ENCODE data around the gene CNNM4.

Gene CNNM4

DNA sequence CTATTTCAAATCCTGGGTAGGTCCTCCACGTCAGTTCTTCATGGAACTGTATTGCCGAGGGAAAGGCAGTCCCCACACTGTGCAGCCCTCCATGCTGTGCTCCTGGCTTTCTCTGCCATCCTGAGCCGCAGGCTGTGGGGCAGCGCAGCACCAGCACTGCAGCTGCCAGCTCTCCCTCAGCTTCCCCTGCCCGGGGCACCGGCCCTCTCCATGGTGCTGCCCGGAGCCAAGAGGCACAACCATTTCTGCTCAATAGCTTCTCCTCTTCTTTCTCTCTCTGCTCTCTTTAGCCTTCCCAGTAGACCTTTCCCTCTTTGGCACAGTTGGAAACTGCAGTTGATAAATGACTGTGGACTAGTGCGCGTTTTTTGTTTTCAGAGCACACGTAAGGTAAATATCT lies 71.0 kb downstream of the CNNM4 start:
- Histone ChIP-seq H3K4me3 (ENCODE audit: insufficient read depth, low read length, poor library complexity, severe bottlenecking) (no peak overlapping the region), H3K27ac (ENCODE audit: low read depth, low read length) (no peak overlapping the region), H3K36me3 (ENCODE audit: low read length) (0 out of 2 replicates have a peak, but pooled peaks cover 3% of the 10 kb centered on the region), H3K9me2 (replicated peaks; ENCODE audit: insufficient read depth, low read length) (no peaks in the 10 kb centered on the region), H3K27me3 (ENCODE audit: low read length) (no peaks in the 10 kb centered on the region), H3F3A (ENCODE audit: insufficient read depth) (no peaks in the 10 kb centered on the region), H3K9me3 (ENCODE audit: insufficient read depth, low read length) (no peaks in the 10 kb centered on the region), H3K79me2 (ENCODE audit: insufficient read depth, low read length) (no peaks in the 10 kb centered on the region), H3K4me2 (ENCODE audit: low read depth, low read length, poor library complexity, severe bottlenecking) (no peak overlapping the region), H3K9ac (ENCODE audit: low read length) (no peak overlapping the region), H4K20me1 (ENCODE audit: low read depth, low read length) (no peaks in the 10 kb centered on the region), H2AFZ (ENCODE audit: low read depth, low read length, severe bottlenecking) (no peak overlapping the region)
- TF ChIP-seq CTCF (IDR thresholded peaks at IDR 0.05; ENCODE audit: insufficient read depth, low read length, poor library complexity, severe bottlenecking) = no peak
- no peak for TF ChIP-seq EZH2phosphoT487 (conservative IDR thresholded peaks at IDR 0.05; ENCODE audit: low read length)

- Histone ChIP-seq H3K4me2 (ENCODE audit: low read depth, low read length, poor library complexity, severe bottlenecking) (no peak overlapping the region), H3K9me2 (replicated peaks; ENCODE audit: insufficient read depth, low read length) (no peaks in the 10 kb centered on the region), H3F3A (ENCODE audit: insufficient read depth) (no peaks in the 10 kb centered on the region), H3K27ac (ENCODE audit: low read depth, low read length) (no peak overlapping the region), H2AFZ (ENCODE audit: low read depth, low read length, severe bottlenecking) (no peak overlapping the region), H3K36me3 (ENCODE audit: low read length) (0 out of 2 replicates have a peak, but pooled peaks cover 3% of the 10 kb centered on the region), H3K79me2 (ENCODE audit: insufficient read depth, low read length) (no peaks in the 10 kb centered on the region), H4K20me1 (ENCODE audit: low read depth, low read length) (no peaks in the 10 kb centered on the region), H3K9me3 (ENCODE audit: insufficient read depth, low read length) (no peaks in the 10 kb centered on the region), H3K9ac (ENCODE audit: low read length) (no peak overlapping the region), H3K4me3 (ENCODE audit: insufficient read depth, low read length, poor library complexity, severe bottlenecking) (no peak overlapping the region), H3K27me3 (ENCODE audit: low read length) (no peaks in the 10 kb centered on the region)
- no peak for TF ChIP-seq CTCF (IDR thresholded peaks at IDR 0.05; ENCODE audit: insufficient read depth, low read length, poor library complexity, severe bottlenecking)
- no peak for TF ChIP-seq EZH2phosphoT487 (conservative IDR thresholded peaks at IDR 0.05; ENCODE audit: low read length)
Observed at GRCh38 chr2:96832408-96832753, 71.7 kb downstream of the CNNM4 start.

- Histone ChIP-seq H4K20me1 (ENCODE audit: low read depth, low read length) (no peaks in the 10 kb centered on the region), H3K9ac (ENCODE audit: low read length) (no peak overlapping the region), H3K27me3 (ENCODE audit: low read length) (no peaks in the 10 kb centered on the region), H3K79me2 (ENCODE audit: insufficient read depth, low read length) (no peaks in the 10 kb centered on the region), H3K4me3 (ENCODE audit: insufficient read depth, low read length, poor library complexity, severe bottlenecking) (no peak overlapping the region), H3F3A (ENCODE audit: insufficient read depth) (no peaks in the 10 kb centered on the region), H3K9me2 (replicated peaks; ENCODE audit: insufficient read depth, low read length) (no peaks in the 10 kb centered on the region), H3K36me3 (ENCODE audit: low read length) (0 out of 2 replicates have a peak, but pooled peaks cover 3% of the 10 kb centered on the region), H3K9me3 (ENCODE audit: insufficient read depth, low read length) (no peaks in the 10 kb centered on the region), H3K4me2 (ENCODE audit: low read depth, low read length, poor library complexity, severe bottlenecking) (no peak overlapping the region), H3K27ac (ENCODE audit: low read depth, low read length) (no peak overlapping the region), H2AFZ (ENCODE audit: low read depth, low read length, severe bottlenecking) (no peak overlapping the region)
- TF ChIP-seq EZH2phosphoT487 (conservative IDR thresholded peaks at IDR 0.05; ENCODE audit: low read length) (no peak), CTCF (IDR thresholded peaks at IDR 0.05; ENCODE audit: insufficient read depth, low read length, poor library complexity, severe bottlenecking) (no peak)
Observed at GRCh38 chr2:96832754-96833507, 72.2 kb downstream of the CNNM4 start.

All from SU-DHL-6 (cell line).